Ascending aorta (tissue), 2 donors: ENCODE results near the gene TCP11L2. TPM values are rescaled to one million over a fixed set of nuclear protein-coding genes. Genes with fewer than 3 reads are reported as not detected.

Experiments used
- DNase-seq, 2 donors: peaks; one replicate each; pipeline ENCODE4 v3.0.0-alpha.2; 2019; ENCODE audit warnings: low spot score in 2 of 2
- H3K27ac ChIP-seq, 2 donors: fragments of 200-600 bp; sonication (generic); one replicate each; pipeline ENCODE4 v1.5.1; 2016 to 2017; ENCODE audit warnings: mild to moderate bottlenecking in 1 of 2
- H3K27me3 ChIP-seq: fragments of 200-600 bp; sonication (generic); one replicate; pipeline ENCODE4 v1.5.1; 2017
- H3K36me3 ChIP-seq, 2 donors: fragments of 200-600 bp; sonication (generic); one replicate each; pipeline ENCODE4 v1.5.1; 2016
- H3K4me1 ChIP-seq, 2 donors: fragments of 200-600 bp; sonication (generic); one replicate each; pipeline ENCODE4 v1.5.1; 2016 to 2017; ENCODE audit warnings: mild to moderate bottlenecking in 1 of 2
- H3K4me3 ChIP-seq, 2 donors: fragments of 200-600 bp; sonication (generic); one replicate each; pipeline ENCODE4 v1.5.1; 2016 to 2017; ENCODE audit warnings: mild to moderate bottlenecking in 1 of 2
- H3K9me3 ChIP-seq, 2 donors: fragments of 200-600 bp; sonication (generic); one replicate each; pipeline ENCODE4 v1.5.1; 2016
- CTCF ChIP-seq, 3 experiments: fragments of 200-600 bp in 2 of 3; fragments of 450-650 bp in 1 of 3; sonication (generic) in 2 of 3; IDR thresholded peaks; one replicate each; pipeline ENCODE4 v1.5.1; 2016 to 2019; ENCODE audit warnings: antibody characterized with exemption in 3 of 3, mild to moderate bottlenecking in 1 of 3, moderate library complexity in 1 of 3
- intact Hi-C: fragments of 100-400 bp; cut with DNase I; formaldehyde crosslinking; loops from one replicate; pipeline ENCODE4 v1.15.1; 2023
- total RNA-seq: library from RNA; depleted of rRNA; stranded (reverse); fragments of >200 nt; gene quantifications from one replicate; pipeline ENCODE4 v1.1.0, GENCODE V29; 2016

Gene TCP11L2
- total RNA-seq, 1 donor from 2014 or later: 16.0 TPM

DNA sequence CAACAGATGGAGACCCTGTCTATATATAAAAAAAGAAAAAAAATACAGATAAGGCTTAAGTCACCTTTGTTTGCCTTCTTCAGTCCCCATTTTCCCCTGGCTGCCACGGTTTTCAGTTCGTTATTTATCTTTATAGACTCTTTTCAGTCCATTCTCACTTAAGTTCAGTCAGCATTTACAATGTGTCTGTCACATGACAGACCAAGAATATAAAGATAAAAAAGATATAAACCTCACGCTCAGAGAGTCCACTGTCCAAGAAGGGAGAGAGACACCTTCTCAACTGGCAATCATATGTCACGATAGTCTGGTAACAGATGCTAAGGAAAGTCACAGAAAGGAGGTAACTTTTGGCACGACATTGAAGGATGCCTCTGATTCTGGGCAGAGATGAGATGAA is 41.6 kb downstream of the TCP11L2 start:
- H3K27me3 ChIP-seq: no peaks in the 10 kb centered on the region
- DNase-seq: no peak
- H3K36me3 ChIP-seq: peaks cover 5 to 18% of the 10 kb centered on the region in 2 donors
- H3K9me3 ChIP-seq: no peaks in the 10 kb centered on the region
- intact Hi-C loops: no loop called here
- peaks cover 0 to 6% of the 10 kb centered on the region in 2 donors for H3K4me1 ChIP-seq
- TF ChIP-seq CTCF (IDR thresholded peaks at IDR 0.05): no peak
- H3K4me3 ChIP-seq: no peak overlapping the region
- H3K27ac ChIP-seq: peak overlapping the region in 1 of 2 donors; percentile 13

- DNase-seq: no peak
- intact Hi-C loops: no loop called here
- peaks cover 0 to 6% of the 10 kb centered on the region in 2 donors for H3K4me1 ChIP-seq
- H3K27me3 ChIP-seq: no peaks in the 10 kb centered on the region
- peaks cover 5 to 8% of the 10 kb centered on the region in 2 donors for H3K36me3 ChIP-seq
- H3K9me3 ChIP-seq: no peaks in the 10 kb centered on the region
- H3K4me3 ChIP-seq: no peak overlapping the region
- H3K27ac ChIP-seq: no peak overlapping the region
- no peak for TF ChIP-seq CTCF (IDR thresholded peaks at IDR 0.05)
These were observed 43.2 kb downstream of the TCP11L2 start for GRCh38 chr12:106345746-106346145.

DNA sequence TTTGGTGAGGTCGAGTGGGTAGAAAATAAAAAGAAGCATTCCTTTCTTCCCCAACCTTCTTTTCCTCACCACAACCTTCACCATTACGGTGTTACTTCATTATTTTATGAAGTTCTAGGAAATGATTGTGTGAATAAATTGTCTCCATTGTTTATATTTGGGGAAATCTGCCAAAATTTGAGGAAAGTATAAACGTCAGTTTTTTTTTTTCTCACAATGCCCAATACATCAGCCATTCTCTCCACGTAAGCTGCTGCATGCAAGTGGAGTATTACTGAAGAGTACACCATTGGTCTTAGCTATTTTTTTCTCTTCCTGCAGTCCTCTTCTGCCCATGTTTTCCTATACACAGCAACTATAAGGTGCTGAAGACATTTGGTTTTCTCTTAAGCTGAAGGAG is 45.9 kb downstream of the TCP11L2 start:
- H3K27me3 ChIP-seq: no peaks in the 10 kb centered on the region
- H3K4me3 ChIP-seq: no peak overlapping the region
- intact Hi-C loops: no loop called here
- no peak overlapping the region for H3K27ac ChIP-seq
- no peaks in the 10 kb centered on the region for H3K9me3 ChIP-seq
- peaks cover 0 to 2% of the 10 kb centered on the region in 2 donors for H3K4me1 ChIP-seq
- TF ChIP-seq CTCF (IDR thresholded peaks at IDR 0.05): no peak
- no peak for DNase-seq
- peaks cover 5 to 8% of the 10 kb centered on the region in 2 donors for H3K36me3 ChIP-seq

- intact Hi-C loops: no loop called here
- no peaks in the 10 kb centered on the region for H3K27me3 ChIP-seq
- H3K4me3 ChIP-seq: no peak overlapping the region
- no peaks in the 10 kb centered on the region for H3K9me3 ChIP-seq
- no peak for DNase-seq
- no peak for TF ChIP-seq CTCF (IDR thresholded peaks at IDR 0.05)
- no peak overlapping the region for H3K27ac ChIP-seq
- H3K36me3 ChIP-seq: no peaks in the 10 kb centered on the region
- H3K4me1 ChIP-seq: peaks cover 4% of the 10 kb centered on the region in 2 donors
These were observed 50.6 kb downstream of the TCP11L2 start for GRCh38 chr12:106353175-106353574.

GRCh38 chr12:106357549-106358395 is 55.2 kb downstream of the TCP11L2 start, which contains the start of gene POLR3B:
Gene POLR3B (plus strand): TSS chr12:106357748. CDS start chr12:106357880, 132 bp downstream.
- peak; percentile 72 to 86 (median 83) for TF ChIP-seq CTCF (IDR thresholded peaks at IDR 0.05)
- Histone ChIP-seq H3K27ac (peak within 1 kb of the TSS; percentile 84 to 90), H3K27me3 (no peaks in the 10 kb centered on the region), H3K36me3 (no peaks in the 10 kb centered on the region), H3K4me3 (peak within 1 kb of the TSS; percentile 70 to 83), H3K4me1 (peaks cover 11 to 12% of the 10 kb centered on the region in 2 donors), H3K9me3 (no peaks in the 10 kb centered on the region)
- intact Hi-C loops: loop anchor here (1.0 to 5.0 kb wide), 5 partner anchors 55 to 735 kb away; partner anchors contain the start of genes CKAP4, CRY1, RIC8B and TCP11L2
- peak; percentile 83 to 98 for DNase-seq
